Sigmoid colon (tissue), 4 donors: ENCODE results near the gene MNAT1.

Source experiments
- CTCF ChIP-seq, 4 experiments: fragments of 450-650 bp in 3 of 4; fragments of 200-600 bp in 1 of 4; IDR thresholded peaks; one replicate each; pipeline ENCODE4 v1.5.1; 2016 to 2019; ENCODE audit warnings: antibody characterized with exemption in 4 of 4, mild to moderate bottlenecking in 3 of 4, moderate library complexity in 2 of 4
- EP300 ChIP-seq, 4 donors: sonication (generic); formaldehyde crosslinking; IDR thresholded peaks; one replicate each; pipeline ENCODE4 v1.6.1; 2017; ENCODE audit warnings: antibody characterized with exemption in 4 of 4
- POLR2A ChIP-seq, 2 donors: fragments of 450-650 bp; IDR thresholded peaks; one replicate each; pipeline ENCODE4 v1.6.1; 2016; ENCODE audit warnings: antibody characterized with exemption in 2 of 2, mild to moderate bottlenecking in 2 of 2, moderate library complexity in 2 of 2
- POLR2AphosphoS5 ChIP-seq, 4 donors: sonication (generic); formaldehyde crosslinking; IDR thresholded peaks; one replicate each; pipeline ENCODE4 v1.6.1; 2017; ENCODE audit warnings: antibody characterized with exemption in 4 of 4

GRCh38 chr14:60800409-60800808 is 65.8 kb downstream of the MNAT1 start:
- TF ChIP-seq CTCF (IDR thresholded peaks at IDR 0.05), result no peak
- no peak for TF ChIP-seq POLR2A (IDR thresholded peaks at IDR 0.05)
- no peak for TF ChIP-seq POLR2AphosphoS5 (IDR thresholded peaks at IDR 0.05)
- TF ChIP-seq EP300 (IDR thresholded peaks at IDR 0.05), result no peak
